Nephron (organoid): ENCODE data around the gene PDGFB.

Experiments
- H3K27ac Mint-ChIP-seq, 3 experiments: 2 replicates each; pipeline ENCODE4 v1.8.0; 2020; ENCODE audit warnings: mixed read lengths in 3 of 3, mild to moderate bottlenecking in 2 of 3, moderate library complexity in 1 of 3
- H3K27me3 Mint-ChIP-seq: 2 replicates; pipeline ENCODE4 v1.8.0; 2021; ENCODE audit warnings: low read depth, mild to moderate bottlenecking, moderate library complexity, mixed read lengths
- H3K36me3 Mint-ChIP-seq: 2 replicates; pipeline ENCODE4 v1.8.0; 2020; ENCODE audit warnings: low read depth, mixed read lengths
- H3K4me1 Mint-ChIP-seq: 2 replicates; pipeline ENCODE4 v1.8.0; 2020; ENCODE audit warnings: mixed read lengths
- H3K4me3 Mint-ChIP-seq, 3 experiments: 2 replicates each; pipeline ENCODE4 v1.8.0; 2020; ENCODE audit warnings: mild to moderate bottlenecking in 3 of 3, mixed read lengths in 3 of 3, moderate library complexity in 2 of 3
- H3K9me3 Mint-ChIP-seq: 2 replicates; pipeline ENCODE4 v1.8.0; 2020; ENCODE audit warnings: mixed read lengths
- CTCF ChIP-seq, 3 experiments: fragments of 200-600 bp; sonication (generic); IDR thresholded peaks; one replicate each; pipeline ENCODE4 v1.5.0; 2021; ENCODE audit warnings: antibody characterized with exemption in 3 of 3; ENCODE audit not compliant: unreplicated experiment in 3 of 3

The PDGFB gene

GRCh38 chr22:39284983-39285382 is 40.2 kb upstream of the PDGFB start:
- Mint-ChIP-seq H3K36me3 (no peaks in the 10 kb centered on the region), H3K27me3 (peaks cover 5% of the 10 kb centered on the region), H3K27ac (no peak overlapping the region), H3K4me1 (peaks cover 18% of the 10 kb centered on the region), H3K4me3 (no peak overlapping the region), H3K9me3 (peaks cover 8% of the 10 kb centered on the region)
- no peak for TF ChIP-seq CTCF (IDR thresholded peaks at IDR 0.05; ENCODE audit: unreplicated experiment in 3 of 3)

GRCh38 chr22:39284142-39284980 is 39.6 kb upstream of the PDGFB start:
- no peaks in the 10 kb centered on the region for H3K36me3 Mint-ChIP-seq
- no peak for TF ChIP-seq CTCF (IDR thresholded peaks at IDR 0.05; ENCODE audit: unreplicated experiment in 3 of 3)
- H3K4me1 Mint-ChIP-seq = peaks cover 12% of the 10 kb centered on the region
- peak overlapping the region in 2 of 3 experiments; percentile 20 to 74 for H3K27ac Mint-ChIP-seq
- H3K27me3 Mint-ChIP-seq = peaks cover 5% of the 10 kb centered on the region
- H3K9me3 Mint-ChIP-seq = peaks cover 8% of the 10 kb centered on the region
- H3K4me3 Mint-ChIP-seq = no peak overlapping the region

GRCh38 chr22:39283322-39284141 is 38.8 kb upstream of the PDGFB start:
- peaks cover 5% of the 10 kb centered on the region for H3K27me3 Mint-ChIP-seq
- H3K36me3 Mint-ChIP-seq = no peaks in the 10 kb centered on the region
- no peak for TF ChIP-seq CTCF (IDR thresholded peaks at IDR 0.05; ENCODE audit: unreplicated experiment in 3 of 3)
- no peak overlapping the region for H3K4me3 Mint-ChIP-seq
- H3K27ac Mint-ChIP-seq = peak overlapping the region in 2 of 3 experiments; percentile 20 to 74
- H3K9me3 Mint-ChIP-seq = peaks cover 8% of the 10 kb centered on the region
- peaks cover 12% of the 10 kb centered on the region for H3K4me1 Mint-ChIP-seq

- Mint-ChIP-seq H3K27me3 (peaks cover 5% of the 10 kb centered on the region), H3K27ac (peak overlapping the region in 2 of 3 experiments; percentile 37 to 51), H3K36me3 (no peaks in the 10 kb centered on the region), H3K9me3 (peaks cover 8% of the 10 kb centered on the region), H3K4me1 (peaks cover 12% of the 10 kb centered on the region), H3K4me3 (no peak overlapping the region)
- TF ChIP-seq CTCF (IDR thresholded peaks at IDR 0.05; ENCODE audit: unreplicated experiment in 3 of 3) = no peak
These were observed 38.0 kb upstream of the PDGFB start for GRCh38 chr22:39282645-39283321.

GRCh38 chr22:39281126-39281525 is 36.3 kb upstream of the PDGFB start:
- H3K36me3 Mint-ChIP-seq = no peaks in the 10 kb centered on the region
- H3K4me3 Mint-ChIP-seq = no peak overlapping the region
- no peaks in the 10 kb centered on the region for H3K4me1 Mint-ChIP-seq
- H3K9me3 Mint-ChIP-seq = peaks cover 10% of the 10 kb centered on the region
- peaks cover 14% of the 10 kb centered on the region for H3K27me3 Mint-ChIP-seq
- H3K27ac Mint-ChIP-seq = no peak overlapping the region
- no peak for TF ChIP-seq CTCF (IDR thresholded peaks at IDR 0.05; ENCODE audit: unreplicated experiment in 3 of 3)
